GM10248 (cell line): ENCODE measurements around the gene POMT1.
"Not testable (repeated sequence)": the region's sequence is repeated elsewhere in the genome, so short reads cannot be mapped to it uniquely, and the experiment has no call there.

Experiments
- CTCF ChIA-PET: fragments of 300-600 bp; sonication (Branson Sonifier 250); formaldehyde crosslinking; extraction: SDS; loops from one replicate; lab custom pipeline; 2021; ENCODE audit warnings: antibody characterized with exemption; lab: Yijun Ruan, JAX
- POLR2A ChIA-PET: fragments of 350-650 bp; sonication (Branson Sonifier 250); formaldehyde crosslinking; extraction: SDS; loops from one replicate; lab custom pipeline; 2020; ENCODE audit warnings: antibody characterized with exemption; lab: Yijun Ruan, JAX
- DNase-seq: peaks from one replicate; pipeline ENCODE4 v3.0.0; 2012; ENCODE audit errors: extremely low spot score
- TF ChIP-seq, protein P1 (sequence below): IDR thresholded peaks from 2 replicates; pipeline ENCODE4 v1.5.1; 2012; ENCODE audit warnings: mild to moderate bottlenecking, low read depth; ENCODE audit errors: extremely low read depth, missing control alignments, control extremely low read depth

POMT1 gene

DNA sequence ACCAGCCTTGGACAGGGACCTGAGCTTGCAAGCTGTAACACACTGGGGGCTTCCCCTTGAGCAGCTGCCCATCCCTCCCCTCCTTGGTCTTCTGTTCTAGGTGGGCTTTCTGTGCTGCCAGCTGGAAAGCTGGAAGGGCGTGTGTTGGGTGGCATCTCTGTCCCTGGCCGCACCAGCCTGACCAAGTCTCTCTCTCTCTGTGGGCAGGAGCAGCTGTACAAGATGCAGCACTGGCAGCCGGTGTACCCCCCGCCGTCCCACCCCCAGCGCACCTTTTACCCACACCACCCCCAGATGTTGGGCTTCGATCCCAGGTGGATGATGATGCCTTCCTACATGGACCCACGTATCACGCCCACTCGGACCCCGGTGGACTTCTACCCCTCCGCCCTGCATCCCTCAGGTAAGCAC lies 32.1 kb upstream of the POMT1 start:
- POLR2A ChIA-PET = no interaction called here
- TF ChIP-seq, protein P1, sequence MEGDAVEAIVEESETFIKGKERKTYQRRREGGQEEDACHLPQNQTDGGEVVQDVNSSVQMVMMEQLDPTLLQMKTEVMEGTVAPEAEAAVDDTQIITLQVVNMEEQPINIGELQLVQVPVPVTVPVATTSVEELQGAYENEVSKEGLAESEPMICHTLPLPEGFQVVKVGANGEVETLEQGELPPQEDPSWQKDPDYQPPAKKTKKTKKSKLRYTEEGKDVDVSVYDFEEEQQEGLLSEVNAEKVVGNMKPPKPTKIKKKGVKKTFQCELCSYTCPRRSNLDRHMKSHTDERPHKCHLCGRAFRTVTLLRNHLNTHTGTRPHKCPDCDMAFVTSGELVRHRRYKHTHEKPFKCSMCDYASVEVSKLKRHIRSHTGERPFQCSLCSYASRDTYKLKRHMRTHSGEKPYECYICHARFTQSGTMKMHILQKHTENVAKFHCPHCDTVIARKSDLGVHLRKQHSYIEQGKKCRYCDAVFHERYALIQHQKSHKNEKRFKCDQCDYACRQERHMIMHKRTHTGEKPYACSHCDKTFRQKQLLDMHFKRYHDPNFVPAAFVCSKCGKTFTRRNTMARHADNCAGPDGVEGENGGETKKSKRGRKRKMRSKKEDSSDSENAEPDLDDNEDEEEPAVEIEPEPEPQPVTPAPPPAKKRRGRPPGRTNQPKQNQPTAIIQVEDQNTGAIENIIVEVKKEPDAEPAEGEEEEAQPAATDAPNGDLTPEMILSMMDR = no peak
- CTCF ChIA-PET = interaction anchor here (1.3 to 1.9 kb wide), 2 partner anchors 9 to 11 kb away, joined by 4 to 5 read pairs; no protein-coding TSS in a partner anchor
- no peak for DNase-seq

DNA sequence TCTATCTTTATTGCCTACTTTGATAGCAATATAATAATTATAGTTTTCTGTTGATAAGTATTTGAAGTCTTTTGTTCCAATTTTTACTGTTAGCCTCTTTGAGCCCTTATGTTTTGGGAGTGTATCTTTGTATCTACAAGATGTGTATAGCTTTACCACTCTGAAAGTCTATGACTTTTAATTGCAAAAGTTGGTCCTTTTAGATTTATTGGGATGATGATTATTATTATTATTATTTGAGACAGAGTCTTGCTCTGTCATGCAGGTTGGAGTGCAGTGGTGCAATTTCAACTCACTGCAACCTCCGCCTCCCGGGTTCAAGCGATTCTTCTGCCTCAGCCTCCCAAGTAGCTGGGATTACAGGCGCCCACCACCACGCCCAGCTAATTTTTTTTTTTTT lies 30.6 kb upstream of the POMT1 start:
- POLR2A ChIA-PET, DNase-seq, CTCF ChIA-PET: not testable (repeated sequence)

DNA sequence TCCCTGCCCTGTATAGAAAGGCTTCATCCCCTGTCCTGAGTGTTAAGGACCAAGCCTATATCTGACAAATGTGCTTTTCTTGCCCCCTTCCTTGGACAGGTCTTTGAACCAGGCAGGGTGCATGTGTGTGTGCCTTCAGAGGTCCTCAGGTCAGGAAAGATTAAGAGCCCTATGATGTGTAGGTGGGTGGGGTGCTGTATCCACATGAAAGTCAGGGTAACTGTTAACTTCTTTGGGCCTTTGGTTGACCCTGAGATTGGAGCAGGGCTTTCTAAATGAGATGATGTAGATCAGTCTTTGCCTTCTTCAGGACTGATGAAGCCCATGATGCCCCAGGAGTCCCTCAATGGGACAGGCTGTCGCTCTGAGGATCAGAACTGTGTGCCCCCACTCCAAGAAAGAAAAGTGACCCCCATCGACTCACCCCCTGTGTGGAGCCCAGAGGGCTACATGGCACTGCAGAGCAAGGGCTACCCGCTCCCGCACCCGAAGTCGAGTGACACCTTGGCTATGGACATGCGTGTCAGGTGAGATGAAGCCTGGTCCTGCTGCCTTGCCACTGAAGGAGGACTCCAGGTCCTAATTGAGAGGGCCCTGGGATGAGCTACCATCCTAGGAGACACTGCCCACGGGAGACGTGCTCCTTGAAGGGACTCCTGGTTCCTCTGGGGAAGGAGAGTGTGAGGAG lies 29.4 kb upstream of the POMT1 start:
- ChIA-PET CTCF (interaction anchor here (1.1 kb wide), 1 partner anchor 90 kb away, joined by 3 read pairs; no protein-coding TSS in a partner anchor), POLR2A (no interaction called here)
- no peak for DNase-seq
- TF ChIP-seq, protein P1 = no peak

DNA sequence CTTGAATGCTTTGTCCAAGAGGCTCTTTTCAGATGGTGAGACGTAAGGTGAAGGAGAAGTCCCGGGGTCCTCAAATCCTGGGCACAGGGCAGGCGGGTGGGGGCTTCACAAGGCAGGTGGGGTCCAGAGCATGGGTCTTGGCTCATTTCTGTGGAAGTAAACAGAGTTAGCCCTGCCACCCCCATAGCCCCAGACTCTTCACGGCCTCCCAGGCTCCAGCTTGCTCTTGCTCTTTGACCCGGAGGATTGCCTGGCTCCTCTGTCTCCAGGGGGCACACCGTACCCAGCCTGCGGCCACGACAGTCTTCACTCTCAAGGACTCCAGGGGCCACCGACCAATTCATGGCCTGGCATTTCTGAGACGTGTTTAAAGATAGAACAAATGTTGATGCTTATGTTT lies 28.8 kb upstream of the POMT1 start:
- DNase-seq = no peak

DNA sequence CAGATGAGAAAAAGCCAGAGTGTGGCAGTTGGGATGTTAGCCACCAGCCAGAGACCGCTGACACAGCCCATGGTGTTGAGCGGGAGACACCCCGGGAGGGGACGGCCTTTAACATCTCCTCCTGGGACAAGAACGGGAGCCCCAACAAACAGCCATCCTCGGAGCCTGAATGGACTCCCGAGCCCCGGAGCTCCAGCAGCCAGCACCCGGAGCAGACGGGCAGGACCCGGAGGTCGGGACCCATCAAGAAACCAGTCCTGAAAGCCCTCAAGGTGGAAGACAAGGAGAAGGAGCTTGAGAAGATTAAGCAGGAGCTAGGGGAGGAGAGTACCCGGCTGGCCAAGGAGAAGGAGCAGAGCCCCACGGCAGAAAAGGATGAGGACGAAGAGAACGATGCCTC lies 28.0 kb upstream of the POMT1 start:
- POLR2A ChIA-PET = no interaction called here
- TF ChIP-seq, protein P1 = no peak
- CTCF ChIA-PET = interaction anchor here (1.1 to 2.8 kb wide), 2 partner anchors 11 to 91 kb away, joined by 3 to 6 read pairs; no protein-coding TSS in a partner anchor
- DNase-seq = no peak

More for the DNA sequence above, 28.8 kb upstream of the POMT1 start:
- CTCF ChIA-PET = interaction anchor here (1.1 to 2.8 kb wide), 2 partner anchors 10 to 90 kb away, joined by 3 to 6 read pairs; no protein-coding TSS in a partner anchor
- TF ChIP-seq, protein P1 = no peak
- POLR2A ChIA-PET = no interaction called here

DNA sequence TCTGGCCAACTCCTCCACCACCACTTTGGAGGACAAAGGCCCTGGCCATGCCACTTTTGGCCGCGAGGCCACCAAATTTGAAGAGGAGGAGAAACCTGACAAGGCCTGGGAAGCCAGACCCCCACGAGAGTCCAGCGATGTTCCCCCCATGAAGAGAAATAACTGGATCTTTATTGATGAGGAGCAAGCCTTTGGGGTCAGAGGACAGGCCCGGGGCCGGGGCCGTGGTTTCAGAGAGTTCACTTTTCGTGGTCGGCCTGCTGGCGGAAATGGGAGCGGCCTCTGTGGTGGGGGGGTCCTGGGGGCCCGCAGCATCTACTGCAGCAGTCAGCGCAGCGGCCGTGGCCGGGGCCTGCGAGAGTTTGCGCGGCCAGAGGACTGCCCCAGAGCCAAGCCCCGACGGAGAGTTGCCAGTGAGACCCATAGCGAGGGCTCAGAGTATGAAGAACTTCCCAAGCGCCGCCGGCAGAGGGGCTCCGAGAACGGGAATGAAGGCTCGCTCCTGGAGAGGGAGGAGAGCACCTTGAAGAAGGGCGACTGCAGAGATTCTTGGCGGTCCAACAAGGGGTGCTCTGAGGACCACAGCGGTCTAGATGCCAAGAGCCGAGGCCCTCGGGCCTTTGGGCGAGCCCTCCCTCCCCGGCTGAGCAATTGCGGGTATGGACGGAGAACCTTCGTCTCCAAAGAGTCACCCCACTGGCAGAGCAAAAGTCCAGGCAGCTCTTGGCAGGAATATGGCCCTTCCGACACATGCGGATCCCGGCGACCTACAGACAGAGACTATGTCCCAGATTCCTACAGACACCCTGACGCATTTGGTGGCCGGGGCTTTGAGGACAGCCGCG lies 27.4 kb upstream of the POMT1 start:
- ChIA-PET CTCF (interaction anchor here (2.1 to 2.8 kb wide), 2 partner anchors 11 to 125 kb away, joined by 5 to 6 read pairs; no protein-coding TSS in a partner anchor), POLR2A (no interaction called here)
- TF ChIP-seq, protein P1 = no peak
- DNase-seq = no peak
